Breast epithelium (tissue), 4 donors: ENCODE measurements around the gene MASP2. TPM values are rescaled to one million over a fixed set of nuclear protein-coding genes. Genes with fewer than 3 reads are reported as not detected.

Source experiments
- DNase-seq, 2 donors: peaks; one replicate each; pipeline ENCODE4 v3.0.0-alpha.2; 2019; ENCODE audit warnings: low spot score in 2 of 2
- H3K27ac ChIP-seq, 2 donors: fragments of 200-600 bp; sonication (generic) in 1 of 2; one replicate each; pipeline ENCODE4 v1.5.1; 2016 to 2019; ENCODE audit warnings: mild to moderate bottlenecking in 1 of 2
- H3K27me3 ChIP-seq, 2 donors: fragments of 200-600 bp; sonication (generic) in 1 of 2; one replicate each; pipeline versions ENCODE4 v1.5.1 to v1.6.0; 2017 to 2019; ENCODE audit warnings: control low read depth in 1 of 2, mild to moderate bottlenecking in 1 of 2
- H3K36me3 ChIP-seq: fragments of 200-600 bp; one replicate; pipeline ENCODE4 v1.5.1; 2019
- H3K4me1 ChIP-seq, 2 donors: fragments of 200-600 bp; sonication (generic); one replicate each; pipeline ENCODE4 v1.5.1; 2016 to 2019; ENCODE audit warnings: control low read depth in 1 of 2
- H3K4me3 ChIP-seq, 3 donors: fragments of 200-600 bp; sonication (generic); 1 replicate in 2 of 3; 2 replicates in 1 of 3; pipeline ENCODE4 v1.5.1; 2016 to 2019; ENCODE audit warnings: mild to moderate bottlenecking in 3 of 3, moderate library complexity in 2 of 3
- H3K9me3 ChIP-seq, 2 donors: fragments of 200-600 bp; sonication (generic) in 1 of 2; one replicate each; pipeline ENCODE4 v1.5.1; 2016 to 2019; ENCODE audit warnings: control low read depth in 1 of 2
- POLR2A ChIP-seq: fragments of 450-650 bp; IDR thresholded peaks from one replicate; pipeline ENCODE4 v1.6.1; 2016; ENCODE audit warnings: antibody characterized with exemption, mild to moderate bottlenecking, moderate library complexity
- POLR2AphosphoS5 ChIP-seq, 3 donors: sonication (generic); formaldehyde crosslinking; IDR thresholded peaks; one replicate each; pipeline ENCODE4 v1.6.1; 2017; ENCODE audit warnings: antibody characterized with exemption in 3 of 3
- intact Hi-C: fragments of 100-400 bp; cut with DNase I; formaldehyde crosslinking; loops from one replicate; pipeline ENCODE4 v1.15.1; 2023; ENCODE audit warnings: low total_unique reads
- total RNA-seq, 3 donors: library from RNA; depleted of rRNA; stranded (reverse); fragments of >200 nt; gene quantifications; one replicate each; pipeline ENCODE4 v1.1.0, GENCODE V29; 2016
- TF ChIP-seq, protein P1 (sequence below), 3 donors: fragments of 450-650 bp; IDR thresholded peaks; one replicate each; pipeline ENCODE4 v1.5.1; 2016 to 2017; ENCODE audit warnings: antibody characterized with exemption in 3 of 3, mild to moderate bottlenecking in 3 of 3, moderate library complexity in 3 of 3

MASP2 gene
- total RNA-seq, 3 donors from 2014 or later, result not detected

DNA sequence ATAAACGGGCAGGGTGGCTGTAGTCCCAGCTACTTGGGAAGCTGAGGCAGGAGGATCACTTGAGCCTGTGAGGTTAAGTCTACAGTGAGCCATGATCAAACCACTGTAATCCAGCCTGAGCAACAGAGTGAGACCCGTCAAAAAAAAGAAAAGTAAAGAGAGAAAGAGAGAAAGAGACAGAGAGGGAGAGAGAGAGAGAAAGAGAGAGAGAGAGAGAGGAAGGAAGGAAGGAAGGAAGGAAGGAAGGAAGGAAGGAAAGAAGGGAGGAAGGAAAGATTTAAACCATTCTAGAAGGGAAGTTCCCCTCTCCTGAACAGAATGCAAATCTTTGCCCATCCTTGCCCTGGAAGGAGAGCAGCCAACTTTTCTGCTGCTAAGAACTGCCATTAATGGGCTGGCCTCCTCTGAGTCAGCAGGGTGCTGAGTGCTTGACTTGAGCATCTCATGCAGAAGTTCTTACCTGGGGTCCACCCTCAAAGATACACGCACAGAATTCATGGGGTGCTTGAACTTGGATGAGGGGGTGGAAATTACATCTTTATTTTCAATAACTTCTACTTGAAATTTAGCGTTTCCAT lies 59.1 kb downstream of the MASP2 start:
- TF ChIP-seq POLR2A, result no peak
- TF ChIP-seq POLR2AphosphoS5 (IDR thresholded peaks at IDR 0.05), result no peak
- TF ChIP-seq, protein P1, sequence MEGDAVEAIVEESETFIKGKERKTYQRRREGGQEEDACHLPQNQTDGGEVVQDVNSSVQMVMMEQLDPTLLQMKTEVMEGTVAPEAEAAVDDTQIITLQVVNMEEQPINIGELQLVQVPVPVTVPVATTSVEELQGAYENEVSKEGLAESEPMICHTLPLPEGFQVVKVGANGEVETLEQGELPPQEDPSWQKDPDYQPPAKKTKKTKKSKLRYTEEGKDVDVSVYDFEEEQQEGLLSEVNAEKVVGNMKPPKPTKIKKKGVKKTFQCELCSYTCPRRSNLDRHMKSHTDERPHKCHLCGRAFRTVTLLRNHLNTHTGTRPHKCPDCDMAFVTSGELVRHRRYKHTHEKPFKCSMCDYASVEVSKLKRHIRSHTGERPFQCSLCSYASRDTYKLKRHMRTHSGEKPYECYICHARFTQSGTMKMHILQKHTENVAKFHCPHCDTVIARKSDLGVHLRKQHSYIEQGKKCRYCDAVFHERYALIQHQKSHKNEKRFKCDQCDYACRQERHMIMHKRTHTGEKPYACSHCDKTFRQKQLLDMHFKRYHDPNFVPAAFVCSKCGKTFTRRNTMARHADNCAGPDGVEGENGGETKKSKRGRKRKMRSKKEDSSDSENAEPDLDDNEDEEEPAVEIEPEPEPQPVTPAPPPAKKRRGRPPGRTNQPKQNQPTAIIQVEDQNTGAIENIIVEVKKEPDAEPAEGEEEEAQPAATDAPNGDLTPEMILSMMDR (IDR thresholded peaks at IDR 0.05), result no peak
- Histone ChIP-seq H3K4me1 (no peaks in the 10 kb centered on the region), H3K27me3 (no peaks in the 10 kb centered on the region), H3K36me3 (no peaks in the 10 kb centered on the region), H3K4me3 (no peak overlapping the region), H3K27ac (no peak overlapping the region), H3K9me3 (no peaks in the 10 kb centered on the region)
- DNase-seq, result no peak
- intact Hi-C loops, result no loop called here

DNA sequence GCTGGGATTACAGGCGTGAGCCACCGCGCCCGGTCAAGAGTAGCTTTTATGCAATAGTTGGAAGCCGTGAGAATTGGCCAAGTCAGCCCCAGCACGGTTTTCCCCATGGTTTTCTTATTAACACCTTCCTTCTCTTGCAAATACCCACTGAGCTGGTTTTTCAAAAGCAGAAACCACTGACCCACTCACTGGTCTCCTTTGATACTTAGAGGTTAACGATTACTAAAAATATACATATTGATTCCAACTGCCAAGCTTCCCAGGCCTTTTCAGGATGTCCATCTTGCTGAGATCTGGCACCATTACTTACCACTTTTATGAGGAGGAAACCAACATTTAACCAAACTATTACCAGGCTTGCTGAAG lies 60.5 kb downstream of the MASP2 start:
- Histone ChIP-seq H3K4me1 (no peaks in the 10 kb centered on the region), H3K27ac (no peak overlapping the region), H3K27me3 (no peaks in the 10 kb centered on the region), H3K9me3 (no peaks in the 10 kb centered on the region), H3K36me3 (no peaks in the 10 kb centered on the region), H3K4me3 (no peak overlapping the region)
- intact Hi-C loops, result no loop called here
- TF ChIP-seq POLR2AphosphoS5 (IDR thresholded peaks at IDR 0.05) (no peak), POLR2A (no peak)
- TF ChIP-seq, protein P1 (IDR thresholded peaks at IDR 0.05), result no peak
- no peak for DNase-seq

DNA sequence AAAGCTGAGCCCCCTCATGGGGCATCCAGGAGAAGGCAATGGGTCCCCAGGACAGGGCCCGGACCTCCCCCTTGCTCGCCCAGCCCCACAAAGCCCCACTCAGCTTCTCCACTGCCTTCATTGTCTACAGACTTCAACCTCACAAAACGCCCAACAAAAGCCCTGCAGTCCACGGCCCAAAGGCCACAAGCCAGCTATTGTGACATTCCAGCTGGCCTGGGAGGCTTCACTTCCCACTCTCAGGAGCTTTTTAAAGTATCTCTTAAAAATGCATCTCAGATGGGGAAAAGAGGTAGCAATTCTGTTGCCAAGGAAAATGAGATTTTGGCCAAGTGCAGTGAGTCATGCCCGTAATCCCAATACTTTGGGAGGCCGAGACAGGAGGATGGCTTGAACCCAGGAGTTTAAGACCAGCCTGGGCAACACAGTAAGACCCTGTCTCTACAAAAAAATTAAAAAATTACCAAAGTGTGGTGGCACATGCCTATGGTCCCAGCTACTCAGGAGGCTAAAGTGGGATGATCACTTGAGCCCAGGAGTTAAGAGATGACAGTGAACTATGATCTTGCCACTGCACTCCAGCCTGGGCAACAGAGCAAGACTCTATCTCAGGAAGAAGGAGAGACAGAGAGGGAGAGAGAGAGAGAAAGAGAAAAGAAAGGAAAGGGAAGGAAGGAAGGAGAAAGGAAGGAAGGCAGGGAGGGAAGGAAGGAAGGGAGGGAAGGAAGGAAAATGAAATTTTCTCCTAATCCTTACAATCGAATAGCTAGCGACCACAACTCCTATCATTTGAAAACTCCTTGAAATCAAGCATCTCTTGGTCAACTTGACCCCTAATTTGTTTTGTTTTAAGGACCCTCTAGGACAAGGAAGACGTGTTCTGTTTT lies 66.0 kb downstream of the MASP2 start:
- peak overlapping the region in 2 of 3 donors; percentile 38 to 39 for H3K4me3 ChIP-seq
- H3K27ac ChIP-seq, result peak overlapping the region; percentile 70 to 78
- H3K4me1 ChIP-seq, result peaks cover 0 to 6% of the 10 kb centered on the region in 2 donors
- peak in 1 of 2 donors; percentile 67 for DNase-seq
- no peaks in the 10 kb centered on the region for H3K27me3 ChIP-seq
- no peaks in the 10 kb centered on the region for H3K9me3 ChIP-seq
- TF ChIP-seq POLR2A (no peak), POLR2AphosphoS5 (IDR thresholded peaks at IDR 0.05) (no peak)
- TF ChIP-seq, protein P1 (IDR thresholded peaks at IDR 0.05), result no peak
- intact Hi-C loops, result no loop called here
- H3K36me3 ChIP-seq, result no peaks in the 10 kb centered on the region

DNA sequence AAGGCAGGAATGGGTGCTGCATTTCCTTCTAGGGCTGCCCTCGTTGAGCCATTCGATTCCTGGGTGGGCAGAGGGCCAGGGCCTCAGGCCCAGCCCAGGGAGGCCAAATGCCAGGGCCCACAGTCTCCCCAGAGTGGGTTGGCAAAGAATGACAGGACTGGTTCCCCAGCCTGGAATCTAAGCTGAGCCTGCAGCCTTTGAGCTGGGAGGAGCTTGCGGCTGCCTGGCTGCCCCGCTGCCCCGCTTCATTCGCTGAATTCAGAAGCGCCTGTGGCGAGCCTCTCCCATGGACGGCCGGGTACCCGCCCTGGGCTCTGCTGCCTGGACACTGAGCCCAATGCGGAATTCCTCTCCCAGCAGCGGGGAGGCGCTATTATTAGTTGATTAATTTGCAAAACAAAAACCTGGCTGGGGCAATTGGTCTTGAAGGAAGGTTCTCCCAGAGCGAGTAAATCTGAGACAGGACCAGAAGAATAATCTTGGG lies 66.9 kb downstream of the MASP2 start:
- peak overlapping the region; percentile 70 to 78 for H3K27ac ChIP-seq
- intact Hi-C loops, result no loop called here
- H3K36me3 ChIP-seq, result no peaks in the 10 kb centered on the region
- peaks cover 0 to 9% of the 10 kb centered on the region in 2 donors for H3K4me1 ChIP-seq
- H3K9me3 ChIP-seq, result no peaks in the 10 kb centered on the region
- DNase-seq, result peak; percentile 81 to 91
- TF ChIP-seq POLR2AphosphoS5 (IDR thresholded peaks at IDR 0.05) (peak in 2 of 3 donors; percentile 3 to 22), POLR2A (no peak)
- TF ChIP-seq, protein P1 (IDR thresholded peaks at IDR 0.05), result peak in 1 of 3 donors; percentile 9
- no peaks in the 10 kb centered on the region for H3K27me3 ChIP-seq
- H3K4me3 ChIP-seq, result peak overlapping the region in 2 of 3 donors; percentile 38 to 39

DNA sequence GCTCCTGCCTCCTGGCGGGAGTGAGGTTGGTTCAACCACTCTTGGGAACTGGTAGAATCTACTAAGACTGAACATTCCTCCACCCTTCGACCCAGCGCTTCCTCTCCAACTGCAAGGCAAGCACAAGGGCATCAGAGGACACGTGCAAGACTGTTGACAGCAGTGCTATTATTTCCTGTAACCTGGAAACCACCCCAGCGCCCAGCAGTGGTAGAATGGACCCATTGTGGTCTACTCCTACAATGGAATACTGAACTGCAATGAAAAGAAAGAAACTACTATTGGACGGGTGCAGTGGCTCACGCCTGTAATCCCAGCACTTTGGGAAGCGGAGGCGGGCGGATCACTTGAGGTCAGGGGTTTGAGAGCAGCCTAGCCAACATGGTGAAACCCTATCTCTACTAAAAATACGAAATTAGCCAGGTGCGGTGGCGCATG lies 67.5 kb downstream of the MASP2 start:
- H3K4me3 ChIP-seq, result peak overlapping the region in 2 of 3 donors; percentile 38 to 39
- H3K9me3 ChIP-seq, result no peaks in the 10 kb centered on the region
- TF ChIP-seq POLR2A (no peak), POLR2AphosphoS5 (IDR thresholded peaks at IDR 0.05) (peak in 1 of 3 donors; percentile 26)
- peak; percentile 62 to 83 for DNase-seq
- peak overlapping the region; percentile 70 to 78 for H3K27ac ChIP-seq
- intact Hi-C loops, result no loop called here
- H3K27me3 ChIP-seq, result no peaks in the 10 kb centered on the region
- no peaks in the 10 kb centered on the region for H3K36me3 ChIP-seq
- peaks cover 0 to 9% of the 10 kb centered on the region in 2 donors for H3K4me1 ChIP-seq
